Fibroblast of villous mesenchyme (primary cell): ENCODE data around the gene NRK. TPM values are rescaled to one million over a fixed set of nuclear protein-coding genes. Genes with fewer than 3 reads are reported as not detected.

Experiments
- DNase-seq: peaks from one replicate; pipeline ENCODE4 v3.0.0-alpha.2; 2010; ENCODE audit warnings: low read depth
- H3K4me3 ChIP-seq: 2 replicates; pipeline ENCODE4 v1.5.1; 2011; ENCODE audit warnings: low read depth, mild to moderate bottlenecking, low read length
- total RNA-seq: library from RNA; depleted of rRNA; stranded (reverse); fragments of >200 nt; gene quantifications from 2 replicates; pipeline ENCODE4 v1.2.3, GENCODE V29; 2012
- TF ChIP-seq, protein P1 (sequence below): IDR thresholded peaks from 2 replicates; pipeline ENCODE4 v1.5.1; 2012; ENCODE audit warnings: low read depth, mild to moderate bottlenecking, low read length; ENCODE audit not compliant: insufficient read depth

The NRK gene
- total RNA-seq, 1 donor: 4.7 TPM

DNA sequence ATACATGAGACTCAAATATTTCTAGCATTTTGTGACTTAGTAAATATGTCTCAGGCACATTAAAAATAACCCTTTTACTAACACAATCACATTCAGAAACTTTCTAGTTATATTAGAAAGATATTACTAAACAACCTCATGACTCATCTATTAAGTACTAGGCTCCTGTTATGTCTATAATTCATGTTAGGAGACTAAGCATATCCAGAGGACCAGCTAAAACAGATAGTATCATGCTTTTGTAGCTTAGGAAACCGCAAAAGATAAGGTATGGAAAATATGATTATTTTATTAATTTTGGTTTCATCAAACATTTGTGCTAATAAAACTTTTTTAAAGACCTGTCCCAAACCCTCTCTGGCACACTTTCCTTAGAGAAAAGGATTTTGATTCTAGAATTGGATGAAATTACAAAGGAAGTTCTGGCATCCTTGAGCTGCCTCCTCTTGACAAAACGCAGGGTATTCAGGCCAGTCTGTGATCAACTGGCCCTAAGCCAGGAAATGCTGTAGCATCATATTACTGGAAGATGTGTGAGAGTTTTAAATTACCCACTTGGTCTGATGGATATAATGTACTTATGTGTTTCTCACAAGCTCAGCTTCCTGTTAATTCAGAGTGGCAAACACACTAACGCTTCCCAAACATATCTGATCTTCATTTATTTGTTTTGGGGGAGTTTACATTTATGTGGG lies 60.4 kb downstream of the NRK start:
- peak; percentile 10 for DNase-seq
- TF ChIP-seq, protein P1, sequence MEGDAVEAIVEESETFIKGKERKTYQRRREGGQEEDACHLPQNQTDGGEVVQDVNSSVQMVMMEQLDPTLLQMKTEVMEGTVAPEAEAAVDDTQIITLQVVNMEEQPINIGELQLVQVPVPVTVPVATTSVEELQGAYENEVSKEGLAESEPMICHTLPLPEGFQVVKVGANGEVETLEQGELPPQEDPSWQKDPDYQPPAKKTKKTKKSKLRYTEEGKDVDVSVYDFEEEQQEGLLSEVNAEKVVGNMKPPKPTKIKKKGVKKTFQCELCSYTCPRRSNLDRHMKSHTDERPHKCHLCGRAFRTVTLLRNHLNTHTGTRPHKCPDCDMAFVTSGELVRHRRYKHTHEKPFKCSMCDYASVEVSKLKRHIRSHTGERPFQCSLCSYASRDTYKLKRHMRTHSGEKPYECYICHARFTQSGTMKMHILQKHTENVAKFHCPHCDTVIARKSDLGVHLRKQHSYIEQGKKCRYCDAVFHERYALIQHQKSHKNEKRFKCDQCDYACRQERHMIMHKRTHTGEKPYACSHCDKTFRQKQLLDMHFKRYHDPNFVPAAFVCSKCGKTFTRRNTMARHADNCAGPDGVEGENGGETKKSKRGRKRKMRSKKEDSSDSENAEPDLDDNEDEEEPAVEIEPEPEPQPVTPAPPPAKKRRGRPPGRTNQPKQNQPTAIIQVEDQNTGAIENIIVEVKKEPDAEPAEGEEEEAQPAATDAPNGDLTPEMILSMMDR: no peak
- H3K4me3 ChIP-seq: no peak overlapping the region

DNA sequence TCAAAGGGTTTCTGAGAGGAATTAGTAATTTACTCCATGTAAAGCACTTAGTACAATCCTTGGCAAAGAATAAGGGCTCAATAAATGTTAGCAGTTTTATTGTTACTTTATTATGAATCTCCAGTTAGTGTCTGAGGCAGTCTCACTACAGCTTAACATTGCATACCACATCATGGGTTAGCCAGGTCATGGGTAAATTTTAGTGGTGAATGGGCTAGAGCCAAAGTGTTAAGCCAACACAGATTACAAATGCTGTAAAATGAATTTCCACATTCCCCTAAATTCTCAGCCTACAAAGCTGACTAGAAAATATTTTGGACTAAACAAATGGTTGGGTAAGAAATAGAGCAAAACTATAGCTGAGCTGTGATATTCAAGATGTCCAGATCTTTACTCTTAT lies 72.4 kb downstream of the NRK start:
- DNase-seq: peak; percentile 7
- TF ChIP-seq, protein P1: no peak
- no peak overlapping the region for H3K4me3 ChIP-seq

DNA sequence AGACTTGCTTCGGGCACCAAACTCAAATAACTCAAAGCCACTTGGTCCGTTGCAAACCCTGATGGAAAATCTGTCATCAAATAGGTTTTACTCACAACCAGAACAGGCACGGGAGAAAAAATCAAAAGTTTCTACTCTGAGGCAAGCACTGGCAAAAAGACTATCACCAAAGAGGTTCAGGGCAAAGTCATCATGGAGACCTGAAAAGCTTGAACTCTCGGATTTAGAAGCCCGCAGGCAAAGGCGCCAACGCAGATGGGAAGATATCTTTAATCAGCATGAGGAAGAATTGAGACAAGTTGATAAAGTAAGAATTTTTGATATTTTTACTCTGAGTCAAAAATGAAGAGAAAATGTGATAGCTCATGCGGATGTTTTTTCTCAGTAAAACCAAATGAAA lies 87.2 kb downstream of the NRK start:
- TF ChIP-seq, protein P1: no peak
- H3K4me3 ChIP-seq: no peak overlapping the region
- DNase-seq: no peak

DNA sequence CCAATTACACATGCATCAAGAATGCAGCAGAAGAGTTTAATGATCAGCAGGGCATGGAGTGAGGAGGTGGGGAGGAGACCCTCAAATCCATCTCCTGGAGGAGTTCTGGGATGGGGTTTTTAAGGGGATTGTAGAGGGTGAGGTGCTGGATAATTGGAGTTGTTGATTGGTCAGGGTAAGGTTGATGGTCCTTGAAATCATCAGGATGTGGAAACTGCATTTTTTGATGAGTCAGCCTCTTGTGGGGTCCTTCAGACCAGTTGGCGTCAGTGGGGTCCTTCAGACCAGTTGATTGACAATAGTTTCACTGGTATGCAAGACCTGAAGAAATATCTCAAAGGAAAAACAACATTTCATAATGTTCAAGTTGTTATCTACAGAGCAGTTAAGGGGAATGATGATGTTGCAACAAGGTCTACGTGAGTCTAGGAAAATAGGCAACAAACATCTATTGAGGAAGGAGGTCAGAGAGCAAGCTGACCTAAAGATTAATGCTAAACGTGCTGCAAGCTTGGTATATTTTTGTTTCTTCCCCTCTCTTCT lies 88.3 kb downstream of the NRK start:
- DNase-seq: no peak
- TF ChIP-seq, protein P1: no peak
- no peak overlapping the region for H3K4me3 ChIP-seq

DNA sequence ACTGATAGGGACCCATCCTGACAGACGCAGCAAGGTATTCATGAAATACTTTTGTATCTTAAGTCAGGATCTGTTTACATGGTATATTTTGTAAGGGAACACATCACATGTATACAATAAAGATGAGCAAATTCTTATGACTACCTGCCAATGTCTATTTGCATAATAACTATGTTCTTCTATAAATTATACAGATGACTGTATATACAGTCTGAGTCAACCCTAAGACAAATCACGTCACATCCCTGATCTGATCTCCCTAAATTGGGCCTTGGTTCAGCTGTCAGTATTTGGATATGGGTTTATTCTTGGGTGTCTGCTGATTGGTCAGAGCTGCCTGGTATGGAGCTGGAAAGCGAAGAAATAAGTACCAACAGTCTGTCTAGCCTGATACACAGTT lies 122.9 kb downstream of the NRK start:
- DNase-seq: no peak
- H3K4me3 ChIP-seq: no peak overlapping the region
- TF ChIP-seq, protein P1: no peak

DNA sequence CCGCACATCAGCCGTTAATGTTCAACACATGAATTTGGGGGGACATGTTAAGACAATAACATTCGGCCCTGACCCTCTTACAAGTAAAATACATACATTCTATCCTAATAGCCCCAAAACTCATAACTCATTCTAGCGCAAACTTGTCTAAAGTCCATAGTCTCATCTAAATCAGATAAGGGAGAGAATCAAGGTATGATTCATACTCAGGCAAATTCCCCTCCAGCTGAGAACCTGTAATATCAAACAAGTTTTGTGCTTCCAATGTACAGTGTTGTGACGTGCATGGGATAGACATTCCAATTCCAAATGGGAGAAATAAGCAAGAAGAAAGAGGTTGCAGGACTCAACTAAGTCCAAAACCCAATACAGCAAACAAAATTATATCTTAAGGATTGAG lies 147.1 kb downstream of the NRK start:
- no peak overlapping the region for H3K4me3 ChIP-seq
- DNase-seq: no peak
- TF ChIP-seq, protein P1: no peak
